Measurements from ENCODE around the gene OXCT2. TPM values are rescaled to one million over a fixed set of nuclear protein-coding genes. Genes with fewer than 3 reads are reported as not detected.
"Not testable (repeated sequence)": the region's sequence is repeated elsewhere in the genome, so short reads cannot be mapped to it uniquely, and the experiment has no call there.

Gene OXCT2
- total RNA-seq, 1 experiment from 2014 or later, result 6.4 TPM

- H3K4me1 ChIP-seq; H3K4me1 Mint-ChIP-seq (ENCODE audit: low read depth, unreplicated experiment); H3K27me3 ChIP-seq (replicated peaks; ENCODE audit: control insufficient read depth, insufficient read depth, low read length); H3K27me3 Mint-ChIP-seq (ENCODE audit: insufficient read depth, unreplicated experiment); H3K9me3 Mint-ChIP-seq (ENCODE audit: unreplicated experiment); H3K36me3 Mint-ChIP-seq (ENCODE audit: insufficient read depth, unreplicated experiment); H3K9me3 ChIP-seq; H3K36me3 ChIP-seq (ENCODE audit: control insufficient read depth, insufficient read depth, low read length): not testable (repeated sequence)
- POLR2A ChIA-PET, result interaction anchor here (0.5 to 1.3 kb wide), 3 partner anchors 10 to 85 kb away, joined by 3 to 4 read pairs (median 3); partner anchors contain the start of genes MYCL and PPIE
- BruUV-seq (replicated peaks), result TSS peak; percentile 35
- TF ChIP-seq, protein P1, sequence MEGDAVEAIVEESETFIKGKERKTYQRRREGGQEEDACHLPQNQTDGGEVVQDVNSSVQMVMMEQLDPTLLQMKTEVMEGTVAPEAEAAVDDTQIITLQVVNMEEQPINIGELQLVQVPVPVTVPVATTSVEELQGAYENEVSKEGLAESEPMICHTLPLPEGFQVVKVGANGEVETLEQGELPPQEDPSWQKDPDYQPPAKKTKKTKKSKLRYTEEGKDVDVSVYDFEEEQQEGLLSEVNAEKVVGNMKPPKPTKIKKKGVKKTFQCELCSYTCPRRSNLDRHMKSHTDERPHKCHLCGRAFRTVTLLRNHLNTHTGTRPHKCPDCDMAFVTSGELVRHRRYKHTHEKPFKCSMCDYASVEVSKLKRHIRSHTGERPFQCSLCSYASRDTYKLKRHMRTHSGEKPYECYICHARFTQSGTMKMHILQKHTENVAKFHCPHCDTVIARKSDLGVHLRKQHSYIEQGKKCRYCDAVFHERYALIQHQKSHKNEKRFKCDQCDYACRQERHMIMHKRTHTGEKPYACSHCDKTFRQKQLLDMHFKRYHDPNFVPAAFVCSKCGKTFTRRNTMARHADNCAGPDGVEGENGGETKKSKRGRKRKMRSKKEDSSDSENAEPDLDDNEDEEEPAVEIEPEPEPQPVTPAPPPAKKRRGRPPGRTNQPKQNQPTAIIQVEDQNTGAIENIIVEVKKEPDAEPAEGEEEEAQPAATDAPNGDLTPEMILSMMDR (IDR thresholded peaks at IDR 0.05; ENCODE audit: insufficient read depth in 1 of 2, low read depth in 1 of 2, low read length in 1 of 2, severe bottlenecking in 1 of 2, unreplicated experiment in 1 of 2), result peak in 1 of 2 experiments; percentile 0
- DNase-seq, result peak; percentile 75 to 84
- Mint-ChIP-seq H3K4me3 (ENCODE audit: unreplicated experiment) (peak overlapping the region; percentile 62), H3K27ac (ENCODE audit: unreplicated experiment) (peak overlapping the region; percentile 90)
- intact Hi-C loops (cut with micrococcal nuclease; ENCODE audit: unreplicated experiment), result loop anchor here (1.0 to 5.0 kb wide), 4 partner anchors 9 to 215 kb away; no protein-coding TSS in a partner anchor
- peak overlapping the region; percentile 21 for H3K4me3 ChIP-seq (ENCODE audit: low read depth, low read length)
- CTCF ChIA-PET, result interaction anchor here (0.5 to 2.6 kb wide), 7 partner anchors 10 to 160 kb away, joined by 3 to 32 read pairs (median 4); partner anchors contain the start of gene MYCL
These were observed 46.2 kb upstream of the OXCT2 start for GRCh38 chr1:39817091-39817932.

GRCh38 chr1:39816415-39817090, 45.4 kb upstream of the OXCT2 start:
- POLR2A ChIA-PET, result interaction anchor here (1.0 to 1.3 kb wide), 2 partner anchors 11 to 86 kb away, joined by 3 to 4 read pairs; partner anchors contain the start of gene MYCL
- TF ChIP-seq, protein P1 (IDR thresholded peaks at IDR 0.05; ENCODE audit: insufficient read depth in 1 of 2, low read depth in 1 of 2, low read length in 1 of 2, severe bottlenecking in 1 of 2, unreplicated experiment in 1 of 2), result peak; percentile 52 to 67
- H3K27ac Mint-ChIP-seq (ENCODE audit: unreplicated experiment), result peak overlapping the region; percentile 90

DNA sequence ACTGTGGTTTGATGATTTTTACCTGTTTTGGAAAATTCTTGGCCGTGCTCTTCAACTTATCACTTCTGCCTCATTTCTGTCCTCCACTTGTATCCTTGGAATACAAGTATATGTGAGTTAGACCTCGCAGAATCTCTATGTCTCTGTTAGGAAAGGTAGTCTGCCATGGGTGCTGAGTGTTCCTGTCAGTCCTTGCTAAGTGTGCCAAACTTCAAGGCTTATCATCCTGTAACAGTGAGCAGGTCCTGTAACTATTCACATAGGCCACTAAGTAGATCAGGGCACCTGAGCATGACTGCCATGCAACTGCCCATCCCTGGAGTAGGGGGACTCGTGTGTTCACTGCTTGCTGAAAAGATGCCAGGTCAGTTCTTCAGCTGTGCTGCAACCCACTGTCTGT, 41.8 kb upstream of the OXCT2 start:
- ChIA-PET CTCF (no interaction called here), POLR2A (no interaction called here)
- Mint-ChIP-seq H3K27ac (ENCODE audit: unreplicated experiment) (no peak overlapping the region), H3K4me3 (ENCODE audit: unreplicated experiment) (no peak overlapping the region), H3K9me3 (ENCODE audit: unreplicated experiment) (no peaks in the 10 kb centered on the region), H3K4me1 (ENCODE audit: low read depth, unreplicated experiment) (no peaks in the 10 kb centered on the region), H3K27me3 (ENCODE audit: insufficient read depth, unreplicated experiment) (no peaks in the 10 kb centered on the region), H3K36me3 (ENCODE audit: insufficient read depth, unreplicated experiment) (no peaks in the 10 kb centered on the region)
- intact Hi-C loops (cut with micrococcal nuclease; ENCODE audit: unreplicated experiment), result no loop called here
- no TSS peak for BruUV-seq (replicated peaks)
- no peak overlapping the region for H3K4me3 ChIP-seq (ENCODE audit: low read depth, low read length)
- no peaks in the 10 kb centered on the region for H3K36me3 ChIP-seq (ENCODE audit: control insufficient read depth, insufficient read depth, low read length)
- no peaks in the 10 kb centered on the region for H3K9me3 ChIP-seq
- peaks cover 6% of the 10 kb centered on the region for H3K4me1 ChIP-seq
- H3K27me3 ChIP-seq (replicated peaks; ENCODE audit: control insufficient read depth, insufficient read depth, low read length), result no peaks in the 10 kb centered on the region
- DNase-seq, result no peak
- TF ChIP-seq, protein P1 (IDR thresholded peaks at IDR 0.05; ENCODE audit: insufficient read depth in 1 of 2, low read depth in 1 of 2, low read length in 1 of 2, severe bottlenecking in 1 of 2, unreplicated experiment in 1 of 2), result no peak

More at GRCh38 chr1:39816415-39817090, 45.4 kb upstream of the OXCT2 start:
- no peaks in the 10 kb centered on the region for H3K9me3 ChIP-seq
- peaks cover 7% of the 10 kb centered on the region for H3K4me1 ChIP-seq
- Mint-ChIP-seq H3K4me1 (ENCODE audit: low read depth, unreplicated experiment) (no peaks in the 10 kb centered on the region), H3K27me3 (ENCODE audit: insufficient read depth, unreplicated experiment) (no peaks in the 10 kb centered on the region), H3K4me3 (ENCODE audit: unreplicated experiment) (peak overlapping the region; percentile 62), H3K36me3 (ENCODE audit: insufficient read depth, unreplicated experiment) (no peaks in the 10 kb centered on the region), H3K9me3 (ENCODE audit: unreplicated experiment) (no peaks in the 10 kb centered on the region)
- H3K36me3 ChIP-seq (ENCODE audit: control insufficient read depth, insufficient read depth, low read length), result no peaks in the 10 kb centered on the region
- CTCF ChIA-PET, result interaction anchor here (2.6 kb wide), 1 partner anchor 85 kb away, joined by 32 read pairs; the partner anchor contains the start of gene MYCL
- BruUV-seq (replicated peaks), result TSS peak; percentile 89
- H3K27me3 ChIP-seq (replicated peaks; ENCODE audit: control insufficient read depth, insufficient read depth, low read length), result no peaks in the 10 kb centered on the region
- H3K4me3 ChIP-seq (ENCODE audit: low read depth, low read length), result no peak overlapping the region
- peak; percentile 74 to 82 for DNase-seq
- intact Hi-C loops (cut with micrococcal nuclease; ENCODE audit: unreplicated experiment), result loop anchor here (1.0 to 5.0 kb wide), 5 partner anchors 10 to 216 kb away; no protein-coding TSS in a partner anchor
